NT2/D1 (cell line): ENCODE results near the gene JCAD.

Experiments used
- SUZ12 ChIP-seq: IDR thresholded peaks from 2 replicates; pipeline ENCODE4 v1.6.1; 2011; ENCODE audit not compliant: insufficient read length, insufficient read depth; ENCODE audit errors: extremely low read depth
- YY1 ChIP-seq: IDR thresholded peaks from 2 replicates; pipeline ENCODE4 v1.6.1; 2011; ENCODE audit not compliant: insufficient read length, insufficient read depth
- ZNF274 ChIP-seq: IDR thresholded peaks from 2 replicates; pipeline ENCODE4 v1.6.1; 2011; ENCODE audit warnings: mild to moderate bottlenecking, low read depth, low read length

DNA sequence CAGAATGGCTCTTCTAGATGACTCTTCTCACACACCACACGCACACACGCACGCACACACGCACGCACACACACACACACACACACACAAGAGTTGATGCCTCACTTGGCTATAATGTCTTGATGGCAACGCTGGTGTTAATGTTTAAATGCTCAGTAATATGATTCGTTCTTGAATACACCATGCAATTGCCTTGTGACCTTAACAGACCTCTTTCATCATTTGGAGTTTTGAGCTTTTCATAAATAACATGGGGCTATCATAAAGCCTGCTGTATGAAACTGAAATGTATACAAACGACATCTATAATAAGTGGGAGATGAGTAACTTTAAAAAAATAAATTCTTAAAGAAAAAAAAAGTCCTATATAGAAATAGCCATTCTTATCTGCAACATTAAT is 8.2 kb downstream of the JCAD start:
- TF ChIP-seq YY1 (no peak), ZNF274 (no peak), SUZ12 (no peak)
